Spleen (tissue), 7 donors: ENCODE measurements around the gene ANGPTL2.

Source experiments
- CTCF ChIP-seq, 11 experiments: fragments of 200-600 bp in 7 of 11; fragments of 450-650 bp in 4 of 11; sonication (generic) in 4 of 11; IDR thresholded peaks in 8 of 11; conservative IDR thresholded peaks in 3 of 11; 1 replicate in 7 of 11; 2 replicates in 4 of 11; pipeline versions ENCODE4 v1.4.0 to v1.8.0; 2016 to 2021; ENCODE audit warnings: antibody characterized with exemption in 11 of 11, inconsistent platforms in 4 of 11, mild to moderate bottlenecking in 1 of 11
- POLR2A ChIP-seq, 3 donors: fragments of 450-650 bp; IDR thresholded peaks; one replicate each; pipeline ENCODE4 v1.5.1; 2017; ENCODE audit warnings: antibody characterized with exemption in 3 of 3, mild to moderate bottlenecking in 1 of 3
- donor health status: DM: no; HTN: no; CAD: no; lungs with moderate emphysema.
- donor health status: DM: no; HTN: no; CAD: no.
- donor health status: DM: no; HTN: no; CAD: no.

DNA sequence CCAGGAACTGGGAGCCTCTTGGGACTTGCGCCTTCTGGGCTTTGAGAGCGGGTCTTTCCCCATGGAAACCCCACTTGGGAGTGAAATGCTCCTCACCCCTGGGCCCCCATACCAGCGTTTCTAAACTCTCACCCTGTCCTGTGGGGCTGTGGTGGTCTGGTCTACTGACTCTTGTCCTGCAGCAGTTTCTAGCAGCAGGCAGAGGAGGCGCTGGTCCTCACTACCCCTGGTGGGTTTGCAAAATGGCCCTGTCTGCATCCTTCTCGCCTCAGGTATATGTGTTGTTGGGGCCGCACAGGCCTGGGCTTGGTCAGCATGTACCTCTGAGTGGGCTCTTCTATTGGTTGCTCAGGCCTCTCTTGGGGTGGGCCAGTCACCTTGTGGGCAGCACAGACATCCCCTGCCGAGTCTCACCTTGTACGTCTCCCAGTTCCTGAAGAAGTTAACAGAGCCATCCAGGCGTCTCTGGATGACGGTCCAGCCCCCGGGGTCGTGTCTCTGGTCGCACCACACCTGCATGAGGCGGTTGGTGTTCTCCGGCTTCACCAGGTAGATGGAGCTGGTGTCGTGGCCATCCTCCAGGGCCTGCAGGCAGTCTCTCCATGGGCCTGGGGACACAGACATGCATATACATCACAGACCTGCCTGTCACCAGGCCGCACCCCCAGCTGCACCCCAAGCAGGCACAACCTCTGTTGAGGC is 29.0 kb downstream of the ANGPTL2 start:
- TF ChIP-seq POLR2A (IDR thresholded peaks at IDR 0.05) (no peak), CTCF (IDR thresholded peaks at IDR 0.05 in 8 of 11, conservative IDR thresholded peaks at IDR 0.05 in 3 of 11) (no peak)
